Stimulated activated CD8-positive, alpha-beta memory T cell treated with anti-CD3 and anti-CD28 coated beads, Interleukin-4, amount 100 ng/mL, for 1 hour (primary cell): ENCODE results near the gene PIK3C2G.

Source experiments
- DNase-seq, 2 donors: peaks; one replicate each; pipeline ENCODE4 v3.0.0-alpha.2; 2020; ENCODE audit warnings: low read depth in 2 of 2, low spot score in 1 of 2

PIK3C2G gene

GRCh38 chr12:18696971-18697602 is 435.8 kb downstream of the PIK3C2G start:
- no peak for DNase-seq
